DND-41 (cell line): ENCODE data around the gene TENT5A.

Experiments used
- EZH2 ChIP-seq: IDR thresholded peaks from 3 replicates; pipeline ENCODE4 v1.6.1; 2012; ENCODE audit warnings: borderline replicate concordance, low read depth, mild to moderate bottlenecking, moderate library complexity, low read length, inconsistent platforms; ENCODE audit not compliant: severe bottlenecking
- TF ChIP-seq, protein P1 (sequence below): IDR thresholded peaks from 2 replicates; pipeline ENCODE4 v1.5.1; 2012; ENCODE audit warnings: borderline replicate concordance, low read length, moderate library complexity, mild to moderate bottlenecking; ENCODE audit not compliant: poor library complexity, severe bottlenecking; ENCODE audit errors: extremely low read depth

DNA sequence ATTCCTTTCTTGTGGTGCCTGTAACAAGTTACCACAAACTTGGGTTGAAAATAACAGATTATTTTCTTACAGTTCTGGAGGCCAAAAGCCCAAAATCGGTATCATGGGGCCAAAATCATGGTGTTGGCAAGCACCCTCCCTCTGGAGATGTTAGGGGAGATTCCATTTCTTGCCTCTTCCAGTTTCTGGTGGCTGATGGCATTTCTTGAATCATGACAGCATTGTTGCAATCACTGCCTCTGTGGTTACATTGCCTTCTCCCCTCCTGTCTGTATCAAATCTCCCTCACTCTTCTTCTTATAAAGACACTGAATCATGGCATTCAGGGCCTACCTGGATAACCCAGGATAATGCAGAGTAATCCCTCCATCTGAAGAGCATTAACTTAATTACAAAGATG is 17.9 kb upstream of the TENT5A start:
- TF ChIP-seq, protein P1, sequence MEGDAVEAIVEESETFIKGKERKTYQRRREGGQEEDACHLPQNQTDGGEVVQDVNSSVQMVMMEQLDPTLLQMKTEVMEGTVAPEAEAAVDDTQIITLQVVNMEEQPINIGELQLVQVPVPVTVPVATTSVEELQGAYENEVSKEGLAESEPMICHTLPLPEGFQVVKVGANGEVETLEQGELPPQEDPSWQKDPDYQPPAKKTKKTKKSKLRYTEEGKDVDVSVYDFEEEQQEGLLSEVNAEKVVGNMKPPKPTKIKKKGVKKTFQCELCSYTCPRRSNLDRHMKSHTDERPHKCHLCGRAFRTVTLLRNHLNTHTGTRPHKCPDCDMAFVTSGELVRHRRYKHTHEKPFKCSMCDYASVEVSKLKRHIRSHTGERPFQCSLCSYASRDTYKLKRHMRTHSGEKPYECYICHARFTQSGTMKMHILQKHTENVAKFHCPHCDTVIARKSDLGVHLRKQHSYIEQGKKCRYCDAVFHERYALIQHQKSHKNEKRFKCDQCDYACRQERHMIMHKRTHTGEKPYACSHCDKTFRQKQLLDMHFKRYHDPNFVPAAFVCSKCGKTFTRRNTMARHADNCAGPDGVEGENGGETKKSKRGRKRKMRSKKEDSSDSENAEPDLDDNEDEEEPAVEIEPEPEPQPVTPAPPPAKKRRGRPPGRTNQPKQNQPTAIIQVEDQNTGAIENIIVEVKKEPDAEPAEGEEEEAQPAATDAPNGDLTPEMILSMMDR, result no peak
- no peak for TF ChIP-seq EZH2
